HCT116 (cell line): ENCODE data around the gene LRRFIP1. TPM values are rescaled to one million over a fixed set of nuclear protein-coding genes. Genes with fewer than 3 reads are reported as not detected.

ENCODE experiments used
- ATAC-seq: fragments of 200-7000 bp; cut with Tn5 transposase; 2 replicates; pipeline ENCODE4 v1.9.1; 2020; ENCODE audit warnings: mild to moderate bottlenecking, moderate library complexity
- BruUV-seq: library from RNA; stranded (reverse); fragments of 400-500 nt; replicated peaks from 2 replicates; lab custom pipeline; 2021; lab: Mats Ljungman, UMichigan
- CTCF ChIA-PET: fragments of 300-600 bp; sonication (Branson Sonifier 250); formaldehyde crosslinking; loops from one replicate; lab custom pipeline; 2021; ENCODE audit warnings: antibody characterized with exemption; lab: Charles Lee
- POLR2A ChIA-PET: fragments of 300-600, 350-600 bp; sonication (Branson Sonifier 250); formaldehyde crosslinking; loops from one replicate; lab custom pipeline; 2021; ENCODE audit warnings: antibody characterized with exemption; lab: Charles Lee
- RAD21 ChIA-PET, 2 experiments: fragments of 300-600 bp; sonication (Branson Sonifier 250); formaldehyde crosslinking; loops; one replicate each; lab custom pipeline; 2023; ENCODE audit warnings: low total read pairs in 2 of 2; ENCODE audit not compliant: uncharacterized antibody in 2 of 2, unreplicated experiment in 2 of 2, low non-redundant PET in 1 of 2; lab: Charles Lee
- DNase-seq: peaks from one replicate; pipeline ENCODE4 v3.0.0-alpha.2; 2010; ENCODE audit warnings: low read depth, low spot score
- H2AFZ ChIP-seq: fragments of 200-600 bp; shearing (Covaris generic), sonication (generic); 2 replicates; pipeline ENCODE4 v1.6.1; 2017; ENCODE audit warnings: low read depth, mixed run types, mixed read lengths, antibody characterized with exemption, low read length; ENCODE audit not compliant: poor library complexity, severe bottlenecking
- H3K27ac ChIP-seq: 2 replicates; pipeline ENCODE4 v1.5.1; 2012; ENCODE audit warnings: low read depth, low read length
- H3K27me3 ChIP-seq: fragments of 200-600 bp; sonication (generic); 2 replicates; pipeline ENCODE4 v1.6.1; 2016; ENCODE audit warnings: mixed run types, low read length, mixed read lengths; ENCODE audit not compliant: insufficient read depth
- H3K36me3 ChIP-seq, 2 experiments: fragments of 200-500 bp in 1 of 2; fragments of 200-600 bp in 1 of 2; sonication (Bioruptor generic) in 1 of 2; sonication (generic) in 1 of 2; 2 replicates each; pipeline versions ENCODE4 v1.5.1 to v1.6.1; 2014 to 2016; ENCODE audit warnings: low read length in 2 of 2, inconsistent platforms in 1 of 2, mixed read lengths in 1 of 2, mixed run types in 1 of 2; ENCODE audit not compliant: insufficient read depth in 2 of 2, control insufficient read depth in 1 of 2
- H3K4me1 ChIP-seq, 2 experiments: fragments of 200-600 bp in 1 of 2; sonication (generic) in 1 of 2; 2 replicates each; pipeline versions ENCODE4 v1.5.1 to v1.6.1; 2012 to 2017; ENCODE audit warnings: low read length in 2 of 2, inconsistent platforms in 1 of 2, mild to moderate bottlenecking in 1 of 2, mixed read lengths in 1 of 2, mixed run types in 1 of 2, moderate library complexity in 1 of 2; ENCODE audit not compliant: insufficient read depth in 2 of 2, control insufficient read depth in 1 of 2
- H3K4me2 ChIP-seq: fragments of 200-600 bp; sonication (generic); 2 replicates; pipeline ENCODE4 v1.6.1; 2017; ENCODE audit warnings: mixed run types, low read length, mixed read lengths
- H3K4me3 ChIP-seq, 2 experiments: fragments of 200-600 bp in 1 of 2; sonication (generic) in 1 of 2; replicated peaks in 1 of 2; 2 replicates each; pipeline ENCODE4 v1.5.1; 2011 to 2016; ENCODE audit warnings: low read length in 2 of 2, control low read depth in 1 of 2, low read depth in 1 of 2, mild to moderate bottlenecking in 1 of 2, mixed read lengths in 1 of 2, mixed run types in 1 of 2
- H3K79me2 ChIP-seq: fragments of 200-600 bp; sonication (generic); 2 replicates; pipeline ENCODE4 v1.6.1; 2017; ENCODE audit warnings: mild to moderate bottlenecking, mixed run types, low read length, moderate library complexity, mixed read lengths; ENCODE audit not compliant: insufficient read depth
- H3K9ac ChIP-seq: fragments of 200-600 bp; sonication (generic); 2 replicates; pipeline ENCODE4 v1.6.1; 2016; ENCODE audit warnings: low read length, mixed read lengths
- H3K9me2 ChIP-seq: fragments of 200-600 bp; sonication (generic), shearing (Covaris generic); 2 replicates; pipeline ENCODE4 v1.6.1; 2017; ENCODE audit warnings: mixed run types, mild to moderate bottlenecking, moderate library complexity; ENCODE audit not compliant: insufficient read depth
- H3K9me3 ChIP-seq, 2 experiments: fragments of 200-500 bp in 1 of 2; fragments of 200-600 bp in 1 of 2; sonication (Bioruptor generic) in 1 of 2; sonication (generic) in 1 of 2; 2 replicates each; pipeline ENCODE4 v1.6.1; 2014 to 2017; ENCODE audit warnings: low read length in 2 of 2, mixed read lengths in 2 of 2, inconsistent platforms in 1 of 2, low read depth in 1 of 2, mild to moderate bottlenecking in 1 of 2, mixed run types in 1 of 2, moderate library complexity in 1 of 2; ENCODE audit not compliant: control insufficient read depth in 1 of 2, insufficient read depth in 1 of 2
- H4K20me1 ChIP-seq: fragments of 200-600 bp; sonication (generic), shearing (Covaris generic); 2 replicates; pipeline ENCODE4 v1.6.1; 2017; ENCODE audit warnings: mixed run types, mild to moderate bottlenecking, moderate library complexity; ENCODE audit not compliant: insufficient read depth
- ATF3 ChIP-seq: IDR thresholded peaks from 2 replicates; pipeline ENCODE4 v1.6.1; 2012
- CEBPB ChIP-seq: IDR thresholded peaks from 2 replicates; pipeline ENCODE4 v1.6.1; 2012; ENCODE audit warnings: low read depth
- EZH2phosphoT487 ChIP-seq: fragments of 200-600 bp; IDR thresholded peaks from 2 replicates; pipeline ENCODE4 v1.6.1; 2018; ENCODE audit warnings: antibody characterized with exemption, borderline replicate concordance
- FOSL1 ChIP-seq: IDR thresholded peaks from 2 replicates; pipeline ENCODE4 v1.6.1; 2012; ENCODE audit warnings: low read depth
- JUND ChIP-seq: IDR thresholded peaks from 2 replicates; pipeline ENCODE4 v1.6.1; 2012
- MAX ChIP-seq: IDR thresholded peaks from 2 replicates; pipeline ENCODE4 v1.6.1; 2012
- POLR2A ChIP-seq: IDR thresholded peaks from 2 replicates; pipeline ENCODE4 v1.7.0; 2011; ENCODE audit warnings: borderline replicate concordance; ENCODE audit not compliant: insufficient read depth, insufficient read length; ENCODE audit errors: extremely low read depth
- POLR2AphosphoS5 ChIP-seq: IDR thresholded peaks from 2 replicates; pipeline ENCODE4 v1.6.1; 2011; ENCODE audit warnings: mild to moderate bottlenecking, low read depth, low read length, moderate library complexity
- RAD21 ChIP-seq: IDR thresholded peaks from 2 replicates; pipeline ENCODE4 v1.6.1; 2012; ENCODE audit warnings: low read depth, mild to moderate bottlenecking
- REST ChIP-seq: IDR thresholded peaks from 2 replicates; pipeline ENCODE4 v1.6.1; 2012; ENCODE audit warnings: low read depth
- SIN3A ChIP-seq: IDR thresholded peaks from 2 replicates; pipeline ENCODE4 v1.6.1; 2012; ENCODE audit warnings: low read depth
- SP1 ChIP-seq: IDR thresholded peaks from 2 replicates; pipeline ENCODE4 v1.6.1; 2012; ENCODE audit warnings: low read depth
- ZBTB33 ChIP-seq: IDR thresholded peaks from 2 replicates; pipeline ENCODE4 v1.6.1; 2011; ENCODE audit warnings: mild to moderate bottlenecking, low read length, moderate library complexity; ENCODE audit not compliant: insufficient replicate concordance; ENCODE audit errors: extremely low read depth
- ZFX ChIP-seq: fragments of 450-650 bp; IDR thresholded peaks from 2 replicates; pipeline ENCODE4 v1.6.1; 2017
- ZNF274 ChIP-seq: fragments of 200-500 bp; sonication (Bioruptor generic); IDR thresholded peaks from 2 replicates; pipeline ENCODE4 v1.6.1; 2014; ENCODE audit warnings: mild to moderate bottlenecking, low read depth, low read length, inconsistent platforms
- intact Hi-C: fragments of 100-400 bp; cut with micrococcal nuclease; formaldehyde crosslinking; loops from 2 replicates; pipeline ENCODE4 v1.10.0; 2022
- total RNA-seq: library from RNA; stranded (reverse); gene quantifications from one replicate; pipeline ENCODE4 v1.2.1, GENCODE V29; 2021; ENCODE audit not compliant: unreplicated experiment

LRRFIP1 gene
- total RNA-seq, 1 experiment from 2014 or later = 76.9 TPM

GRCh38 chr2:237645261-237645660, 17.9 kb downstream of the LRRFIP1 start:
- POLR2A ChIA-PET = no interaction called here
- no peaks in the 10 kb centered on the region for H3K79me2 ChIP-seq
- BruUV-seq = no TSS peak

More at GRCh38 chr2:237645261-237645660, 17.9 kb downstream of the LRRFIP1 start:
- TF ChIP-seq ZNF274 = no peak
- no peak for TF ChIP-seq POLR2AphosphoS5
- no peak for TF ChIP-seq JUND
- TF ChIP-seq REST = no peak
- no peak for TF ChIP-seq RAD21
- TF ChIP-seq ZBTB33 = no peak
- no peak for TF ChIP-seq EZH2phosphoT487
- TF ChIP-seq MAX = no peak
- TF ChIP-seq SIN3A = no peak
- TF ChIP-seq FOSL1 = no peak
- no peak for TF ChIP-seq SP1
- no peak for TF ChIP-seq ZFX
- no peak for TF ChIP-seq ATF3
- no peak for TF ChIP-seq POLR2A
- no peak for TF ChIP-seq CEBPB
- no peaks in the 10 kb centered on the region for H3K36me3 ChIP-seq
- intact Hi-C loops = no loop called here
- DNase-seq = no peak
- RAD21 ChIA-PET = no interaction called here
- no peak overlapping the region for H3K4me2 ChIP-seq
- H3K9me3 ChIP-seq = no peaks in the 10 kb centered on the region
- ATAC-seq = no peak
- H3K4me1 ChIP-seq = 0 out of 4 replicates have a peak, but pooled peaks cover 0 to under 1% of the 10 kb centered on the region in 2 experiments
- no peaks in the 10 kb centered on the region for H4K20me1 ChIP-seq
- H3K4me3 ChIP-seq = no peak overlapping the region
- no peak overlapping the region for H2AFZ ChIP-seq
- H3K9ac ChIP-seq = no peak overlapping the region
- H3K27me3 ChIP-seq = peaks cover 16% of the 10 kb centered on the region; the same call in 1 of the 2 replicates
- no peak overlapping the region for H3K27ac ChIP-seq
- no peaks in the 10 kb centered on the region for H3K9me2 ChIP-seq
- CTCF ChIA-PET = no interaction called here
